Neural cell (in vitro differentiated cells): ENCODE data around the gene EXOC3L2. TPM values are rescaled to one million over a fixed set of nuclear protein-coding genes. Genes with fewer than 3 reads are reported as not detected.

ENCODE experiments used
- H2AFZ ChIP-seq: fragments of 200-600, 300-800 bp; sonication (generic), shearing (Covaris generic); 2 replicates; pipeline ENCODE4 v1.6.0; 2014; ENCODE audit warnings: low read depth, mild to moderate bottlenecking, antibody characterized with exemption, low read length, moderate library complexity
- H3F3A ChIP-seq: fragments of 200-600 bp; shearing (Covaris generic); 2 replicates; pipeline ENCODE4 v1.6.1; 2016; ENCODE audit warnings: mild to moderate bottlenecking, moderate library complexity, mixed read lengths, antibody characterized with exemption, low read length; ENCODE audit not compliant: insufficient read depth, poor library complexity, severe bottlenecking
- H3K27ac ChIP-seq: fragments of 200-600, 300-800 bp; sonication (generic), shearing (Covaris generic); 2 replicates; pipeline ENCODE4 v1.5.1; 2014; ENCODE audit warnings: mild to moderate bottlenecking, low read length, moderate library complexity
- H3K27me3 ChIP-seq: fragments of 300-800, 200-600 bp; sonication (generic), shearing (Covaris generic); 2 replicates; pipeline ENCODE4 v1.6.0; 2014; ENCODE audit warnings: mild to moderate bottlenecking, low read depth, low read length, moderate library complexity; ENCODE audit not compliant: insufficient read depth
- H3K36me3 ChIP-seq: fragments of 300-800, 200-600 bp; sonication (generic), shearing (Covaris generic); 2 replicates; pipeline ENCODE4 v1.5.1; 2014; ENCODE audit warnings: mild to moderate bottlenecking, antibody characterized with exemption, low read length, moderate library complexity; ENCODE audit not compliant: insufficient read depth
- H3K4me2 ChIP-seq: fragments of 300-800, 200-600 bp; sonication (generic), shearing (Covaris generic); 2 replicates; pipeline ENCODE4 v1.6.0; 2014; ENCODE audit warnings: mild to moderate bottlenecking, low read length
- H3K4me3 ChIP-seq: fragments of 300-800, 200-600 bp; sonication (generic), shearing (Covaris generic); 2 replicates; pipeline ENCODE4 v1.5.1; 2014; ENCODE audit warnings: mild to moderate bottlenecking, low read length, moderate library complexity
- H3K79me2 ChIP-seq: fragments of 200-600 bp; shearing (Covaris generic); replicated peaks from 2 replicates; pipeline ENCODE4 v1.6.0; 2014; ENCODE audit warnings: mild to moderate bottlenecking, low read length, moderate library complexity; ENCODE audit not compliant: insufficient read depth
- H3K9ac ChIP-seq: fragments of 300-800, 200-600 bp; sonication (generic), shearing (Covaris generic); 2 replicates; pipeline ENCODE4 v1.6.1; 2016; ENCODE audit warnings: mild to moderate bottlenecking, low read length, mixed read lengths
- H3K9me2 ChIP-seq: fragments of 200-600 bp; shearing (Covaris generic); 2 replicates; pipeline ENCODE4 v1.6.1; 2016; ENCODE audit warnings: mild to moderate bottlenecking, low read length, mixed read lengths; ENCODE audit not compliant: insufficient read depth
- H3K9me3 ChIP-seq: fragments of 200-600, 300-800 bp; sonication (generic), shearing (Covaris generic); 2 replicates; pipeline ENCODE4 v1.6.1; 2016; ENCODE audit warnings: mild to moderate bottlenecking, mixed run types, low read length, moderate library complexity, mixed read lengths
- H4K20me1 ChIP-seq: fragments of 200-600 bp; shearing (Covaris generic); 2 replicates; pipeline ENCODE4 v1.6.1; 2016; ENCODE audit warnings: mild to moderate bottlenecking, mixed run types; ENCODE audit not compliant: insufficient read depth
- EP300 ChIP-seq: fragments of 450-650 bp; conservative IDR thresholded peaks from 2 replicates; pipeline ENCODE4 v1.6.1; 2014; ENCODE audit warnings: antibody characterized with exemption, mild to moderate bottlenecking, moderate library complexity; ENCODE audit not compliant: poor library complexity, severe bottlenecking
- EZH2 ChIP-seq: fragments of 200-600, 300-800 bp; shearing (Covaris generic), sonication (generic); IDR thresholded peaks from 2 replicates; pipeline ENCODE4 v1.6.1; 2014; ENCODE audit warnings: antibody characterized with exemption, low read length, borderline replicate concordance, mild to moderate bottlenecking; ENCODE audit not compliant: insufficient read depth, poor library complexity, severe bottlenecking
- MXI1 ChIP-seq: fragments of 450-650 bp; conservative IDR thresholded peaks from 2 replicates; pipeline ENCODE4 v1.6.1; 2014; ENCODE audit warnings: antibody characterized with exemption, mild to moderate bottlenecking; ENCODE audit not compliant: poor library complexity, severe bottlenecking
- POLR2AphosphoS5 ChIP-seq: IDR thresholded peaks from 2 replicates; pipeline ENCODE4 v1.6.1; 2012
- RAD21 ChIP-seq: fragments of 450-650 bp; conservative IDR thresholded peaks from 2 replicates; pipeline ENCODE4 v1.6.1; 2014; ENCODE audit warnings: antibody characterized with exemption, mild to moderate bottlenecking, moderate library complexity
- SMC3 ChIP-seq: fragments of 450-650 bp; conservative IDR thresholded peaks from 2 replicates; pipeline ENCODE4 v1.6.1; 2014; ENCODE audit warnings: antibody characterized with exemption, mild to moderate bottlenecking, moderate library complexity; ENCODE audit not compliant: poor library complexity
- TAF1 ChIP-seq: IDR thresholded peaks from 2 replicates; pipeline ENCODE4 v1.6.1; 2012; ENCODE audit warnings: low read depth
- polyA plus RNA-seq: library from polyadenylated mRNA; depleted of rRNA; stranded (reverse); fragments of >200 nt; gene quantifications from 2 replicates; pipeline ENCODE4 v1.2.3, GENCODE V29; 2014
- TF ChIP-seq, protein P1 (sequence below): IDR thresholded peaks from 2 replicates; pipeline ENCODE4 v1.6.1; 2012; ENCODE audit warnings: borderline replicate concordance
- TF ChIP-seq, protein P2 (sequence below): fragments of 450-650 bp; IDR thresholded peaks from 2 replicates; pipeline ENCODE4 v1.5.1; 2014; ENCODE audit warnings: antibody characterized with exemption, mild to moderate bottlenecking, moderate library complexity; ENCODE audit not compliant: poor library complexity, severe bottlenecking

The EXOC3L2 gene
- polyA plus RNA-seq, 1 donor from 2014 or later = not detected

DNA sequence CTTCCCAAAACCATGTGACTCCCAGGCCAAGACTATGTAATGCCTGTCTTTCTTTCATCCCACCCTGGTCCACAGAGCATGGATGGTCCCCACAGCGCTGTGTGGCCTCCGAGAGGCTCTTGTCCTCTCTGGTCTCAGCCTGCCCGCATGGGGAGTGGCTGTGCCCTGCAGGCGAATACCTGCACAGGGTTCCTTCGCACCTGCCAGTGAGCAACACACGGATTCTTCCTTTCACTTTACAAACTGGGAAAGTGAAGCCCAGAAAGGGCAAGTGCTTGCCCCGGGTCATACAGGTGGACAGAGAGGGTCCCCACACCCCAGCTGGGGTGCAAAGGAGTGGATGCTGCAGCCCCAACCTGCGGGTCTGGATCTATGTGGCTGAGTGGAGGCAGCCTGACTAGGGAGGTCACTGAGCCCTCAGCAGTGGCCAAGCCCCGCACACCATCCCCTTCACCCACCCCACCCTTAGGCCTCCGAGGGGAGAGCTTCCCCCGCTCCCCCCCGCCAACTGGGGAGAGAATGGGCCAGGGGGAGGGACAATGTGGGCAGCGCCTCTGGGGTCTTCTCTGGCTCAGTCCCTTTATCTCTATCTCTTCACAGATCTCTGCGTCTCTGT, 5.1 kb upstream of the EXOC3L2 start:
- TF ChIP-seq MXI1 (no peak), POLR2AphosphoS5 (no peak), EP300 (no peak), TAF1 (no peak), RAD21 (no peak), SMC3 (no peak)
- TF ChIP-seq, protein P1, sequence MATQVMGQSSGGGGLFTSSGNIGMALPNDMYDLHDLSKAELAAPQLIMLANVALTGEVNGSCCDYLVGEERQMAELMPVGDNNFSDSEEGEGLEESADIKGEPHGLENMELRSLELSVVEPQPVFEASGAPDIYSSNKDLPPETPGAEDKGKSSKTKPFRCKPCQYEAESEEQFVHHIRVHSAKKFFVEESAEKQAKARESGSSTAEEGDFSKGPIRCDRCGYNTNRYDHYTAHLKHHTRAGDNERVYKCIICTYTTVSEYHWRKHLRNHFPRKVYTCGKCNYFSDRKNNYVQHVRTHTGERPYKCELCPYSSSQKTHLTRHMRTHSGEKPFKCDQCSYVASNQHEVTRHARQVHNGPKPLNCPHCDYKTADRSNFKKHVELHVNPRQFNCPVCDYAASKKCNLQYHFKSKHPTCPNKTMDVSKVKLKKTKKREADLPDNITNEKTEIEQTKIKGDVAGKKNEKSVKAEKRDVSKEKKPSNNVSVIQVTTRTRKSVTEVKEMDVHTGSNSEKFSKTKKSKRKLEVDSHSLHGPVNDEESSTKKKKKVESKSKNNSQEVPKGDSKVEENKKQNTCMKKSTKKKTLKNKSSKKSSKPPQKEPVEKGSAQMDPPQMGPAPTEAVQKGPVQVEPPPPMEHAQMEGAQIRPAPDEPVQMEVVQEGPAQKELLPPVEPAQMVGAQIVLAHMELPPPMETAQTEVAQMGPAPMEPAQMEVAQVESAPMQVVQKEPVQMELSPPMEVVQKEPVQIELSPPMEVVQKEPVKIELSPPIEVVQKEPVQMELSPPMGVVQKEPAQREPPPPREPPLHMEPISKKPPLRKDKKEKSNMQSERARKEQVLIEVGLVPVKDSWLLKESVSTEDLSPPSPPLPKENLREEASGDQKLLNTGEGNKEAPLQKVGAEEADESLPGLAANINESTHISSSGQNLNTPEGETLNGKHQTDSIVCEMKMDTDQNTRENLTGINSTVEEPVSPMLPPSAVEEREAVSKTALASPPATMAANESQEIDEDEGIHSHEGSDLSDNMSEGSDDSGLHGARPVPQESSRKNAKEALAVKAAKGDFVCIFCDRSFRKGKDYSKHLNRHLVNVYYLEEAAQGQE = no peak
- TF ChIP-seq, protein P2, sequence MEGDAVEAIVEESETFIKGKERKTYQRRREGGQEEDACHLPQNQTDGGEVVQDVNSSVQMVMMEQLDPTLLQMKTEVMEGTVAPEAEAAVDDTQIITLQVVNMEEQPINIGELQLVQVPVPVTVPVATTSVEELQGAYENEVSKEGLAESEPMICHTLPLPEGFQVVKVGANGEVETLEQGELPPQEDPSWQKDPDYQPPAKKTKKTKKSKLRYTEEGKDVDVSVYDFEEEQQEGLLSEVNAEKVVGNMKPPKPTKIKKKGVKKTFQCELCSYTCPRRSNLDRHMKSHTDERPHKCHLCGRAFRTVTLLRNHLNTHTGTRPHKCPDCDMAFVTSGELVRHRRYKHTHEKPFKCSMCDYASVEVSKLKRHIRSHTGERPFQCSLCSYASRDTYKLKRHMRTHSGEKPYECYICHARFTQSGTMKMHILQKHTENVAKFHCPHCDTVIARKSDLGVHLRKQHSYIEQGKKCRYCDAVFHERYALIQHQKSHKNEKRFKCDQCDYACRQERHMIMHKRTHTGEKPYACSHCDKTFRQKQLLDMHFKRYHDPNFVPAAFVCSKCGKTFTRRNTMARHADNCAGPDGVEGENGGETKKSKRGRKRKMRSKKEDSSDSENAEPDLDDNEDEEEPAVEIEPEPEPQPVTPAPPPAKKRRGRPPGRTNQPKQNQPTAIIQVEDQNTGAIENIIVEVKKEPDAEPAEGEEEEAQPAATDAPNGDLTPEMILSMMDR = no peak

DNA sequence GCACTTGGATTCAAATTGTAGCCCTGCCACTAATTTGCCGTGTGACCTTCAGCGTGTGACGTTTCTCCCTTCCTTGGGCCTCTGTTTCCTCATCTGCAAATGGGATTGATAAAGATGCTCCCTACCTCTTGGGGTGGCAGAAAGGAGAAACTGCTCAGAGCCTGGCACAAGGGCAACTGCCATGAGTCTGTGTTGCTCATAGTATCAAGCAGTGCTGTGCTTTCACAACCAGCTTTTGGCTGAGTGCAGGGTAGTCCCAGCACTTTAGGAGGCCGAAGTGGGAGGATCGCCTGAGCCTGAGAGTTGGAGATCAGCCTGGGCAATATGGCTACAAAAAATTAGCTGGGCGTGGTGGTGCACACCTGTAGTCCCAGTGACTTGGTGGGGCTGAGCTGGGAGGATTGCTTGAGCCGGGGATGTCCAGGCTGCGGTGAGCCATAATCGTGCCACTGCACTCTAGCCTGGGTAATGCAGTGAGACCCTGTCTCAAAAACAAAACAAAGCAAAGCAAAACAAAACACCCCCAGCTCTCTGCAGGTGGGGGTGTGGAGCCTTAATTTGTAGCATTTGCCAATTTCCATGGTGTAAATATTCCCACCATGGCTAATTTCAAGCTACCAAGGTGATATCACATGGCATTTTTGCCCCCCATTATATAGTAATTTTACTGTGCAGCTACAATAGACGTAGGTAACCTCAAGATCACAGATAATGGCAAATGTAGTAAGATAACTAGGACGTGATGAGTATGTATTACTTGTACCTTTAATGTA, 4.2 kb upstream of the EXOC3L2 start:
- Histone ChIP-seq H2AFZ (no peak overlapping the region), H3K9me3 (no peaks in the 10 kb centered on the region), H3K36me3 (no peaks in the 10 kb centered on the region), H3K9me2 (no peaks in the 10 kb centered on the region), H3K9ac (no peak overlapping the region), H3K4me2 (no peak overlapping the region), H3K27me3 (no peaks in the 10 kb centered on the region), H3K27ac (no peak overlapping the region), H4K20me1 (no peaks in the 10 kb centered on the region), H3K79me2 (peaks cover 10% of the 10 kb centered on the region), H3K4me3 (peak overlapping the region; percentile 87), H3F3A (no peaks in the 10 kb centered on the region)
- TF ChIP-seq SMC3 = no peak
- no peak for TF ChIP-seq EP300
- TF ChIP-seq POLR2AphosphoS5 = no peak
- TF ChIP-seq TAF1 = no peak
- TF ChIP-seq EZH2 = no peak
- no peak for TF ChIP-seq RAD21
- TF ChIP-seq, protein P2 = no peak
- no peak for TF ChIP-seq MXI1
- TF ChIP-seq, protein P1 = no peak

More for the DNA sequence above, 5.1 kb upstream of the EXOC3L2 start:
- H3K4me3 ChIP-seq = peak overlapping the region; percentile 87
- no peaks in the 10 kb centered on the region for H3K36me3 ChIP-seq
- H3K9ac ChIP-seq = peak overlapping the region; percentile 91
- H3K27ac ChIP-seq = peak overlapping the region; percentile 79
- peak overlapping the region; percentile 89 for H2AFZ ChIP-seq
- H3F3A ChIP-seq = no peaks in the 10 kb centered on the region
- H3K9me2 ChIP-seq = no peaks in the 10 kb centered on the region
- H3K27me3 ChIP-seq = no peaks in the 10 kb centered on the region
- no peaks in the 10 kb centered on the region for H4K20me1 ChIP-seq
- H3K79me2 ChIP-seq = peaks cover 10% of the 10 kb centered on the region
- peak overlapping the region; percentile 61 for H3K4me2 ChIP-seq
- no peaks in the 10 kb centered on the region for H3K9me3 ChIP-seq
